GM10266 (cell line): Measurements from ENCODE around the gene HSDL1.

Source experiments
- DNase-seq: peaks from one replicate; pipeline ENCODE4 v3.0.0; 2012; ENCODE audit errors: extremely low spot score
- TF ChIP-seq, protein P1 (sequence below): IDR thresholded peaks from 2 replicates; pipeline ENCODE4 v1.5.1; 2012; ENCODE audit warnings: mild to moderate bottlenecking, low read depth; ENCODE audit not compliant: control insufficient read depth, insufficient read depth; ENCODE audit errors: missing control alignments

Gene HSDL1

DNA sequence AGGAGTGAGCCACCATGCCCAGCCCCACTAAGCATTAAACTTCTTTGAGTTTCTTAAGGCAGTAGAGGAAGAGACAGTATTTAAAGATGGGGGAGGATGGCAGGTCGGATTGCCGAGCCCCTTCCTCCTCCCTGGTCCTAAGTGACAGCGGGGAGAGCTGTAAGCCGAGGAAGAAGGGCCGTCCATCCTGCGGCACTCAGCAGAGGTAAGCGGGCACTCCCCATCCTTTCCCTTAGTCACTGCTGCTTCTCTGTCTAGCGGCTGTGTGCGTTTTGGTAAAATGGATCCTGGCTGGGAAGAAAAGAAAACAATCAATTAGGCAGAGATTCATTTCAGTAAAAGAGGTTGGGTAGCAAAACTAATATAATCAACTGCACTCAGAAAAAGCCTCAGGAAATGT, 14.0 kb upstream of the HSDL1 start:
- DNase-seq, result no peak
- TF ChIP-seq, protein P1, sequence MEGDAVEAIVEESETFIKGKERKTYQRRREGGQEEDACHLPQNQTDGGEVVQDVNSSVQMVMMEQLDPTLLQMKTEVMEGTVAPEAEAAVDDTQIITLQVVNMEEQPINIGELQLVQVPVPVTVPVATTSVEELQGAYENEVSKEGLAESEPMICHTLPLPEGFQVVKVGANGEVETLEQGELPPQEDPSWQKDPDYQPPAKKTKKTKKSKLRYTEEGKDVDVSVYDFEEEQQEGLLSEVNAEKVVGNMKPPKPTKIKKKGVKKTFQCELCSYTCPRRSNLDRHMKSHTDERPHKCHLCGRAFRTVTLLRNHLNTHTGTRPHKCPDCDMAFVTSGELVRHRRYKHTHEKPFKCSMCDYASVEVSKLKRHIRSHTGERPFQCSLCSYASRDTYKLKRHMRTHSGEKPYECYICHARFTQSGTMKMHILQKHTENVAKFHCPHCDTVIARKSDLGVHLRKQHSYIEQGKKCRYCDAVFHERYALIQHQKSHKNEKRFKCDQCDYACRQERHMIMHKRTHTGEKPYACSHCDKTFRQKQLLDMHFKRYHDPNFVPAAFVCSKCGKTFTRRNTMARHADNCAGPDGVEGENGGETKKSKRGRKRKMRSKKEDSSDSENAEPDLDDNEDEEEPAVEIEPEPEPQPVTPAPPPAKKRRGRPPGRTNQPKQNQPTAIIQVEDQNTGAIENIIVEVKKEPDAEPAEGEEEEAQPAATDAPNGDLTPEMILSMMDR, result no peak

DNA sequence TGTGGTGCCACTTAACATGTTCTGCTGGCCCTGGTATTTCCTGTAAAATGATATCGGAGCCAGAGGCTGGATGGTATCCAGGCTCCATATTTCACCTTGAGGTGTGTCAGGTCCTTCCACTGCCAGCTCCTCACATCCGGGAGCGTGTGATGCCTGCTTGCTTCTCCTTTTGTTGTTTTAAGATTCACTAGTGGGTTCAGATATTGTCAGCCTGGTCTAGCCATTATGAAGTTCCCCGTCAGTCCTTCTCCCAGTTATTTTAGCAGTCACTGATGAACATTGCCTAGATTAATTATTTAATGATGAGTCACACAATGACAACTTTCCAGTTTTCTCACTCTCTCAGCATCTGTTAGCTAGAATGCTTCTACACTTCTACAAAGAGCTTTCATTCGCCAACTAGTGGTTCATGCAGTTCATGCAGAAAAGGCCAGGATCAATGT, 11.4 kb upstream of the HSDL1 start:
- no peak for DNase-seq
- TF ChIP-seq, protein P1, result no peak

DNA sequence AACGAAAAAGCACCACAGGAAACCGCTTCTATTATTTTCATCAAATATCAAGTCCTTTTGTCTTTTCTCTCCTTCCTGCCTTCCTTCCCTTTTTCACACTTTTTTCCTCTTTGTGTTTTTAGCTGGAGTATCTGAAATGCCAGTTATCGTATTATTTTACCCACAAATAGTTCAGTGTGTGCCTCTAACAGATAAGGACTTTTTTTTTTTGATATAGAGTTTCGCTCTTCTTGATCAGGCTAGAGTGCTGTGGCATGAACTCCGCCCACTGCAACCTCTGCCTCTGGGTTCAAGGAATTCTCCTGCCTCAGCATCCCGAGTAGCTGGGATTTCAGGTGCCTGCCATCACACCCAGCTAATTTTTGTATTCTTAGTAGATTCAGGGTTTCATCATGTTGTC, 10.8 kb upstream of the HSDL1 start:
- TF ChIP-seq, protein P1, result no peak
- DNase-seq, result no peak

DNA sequence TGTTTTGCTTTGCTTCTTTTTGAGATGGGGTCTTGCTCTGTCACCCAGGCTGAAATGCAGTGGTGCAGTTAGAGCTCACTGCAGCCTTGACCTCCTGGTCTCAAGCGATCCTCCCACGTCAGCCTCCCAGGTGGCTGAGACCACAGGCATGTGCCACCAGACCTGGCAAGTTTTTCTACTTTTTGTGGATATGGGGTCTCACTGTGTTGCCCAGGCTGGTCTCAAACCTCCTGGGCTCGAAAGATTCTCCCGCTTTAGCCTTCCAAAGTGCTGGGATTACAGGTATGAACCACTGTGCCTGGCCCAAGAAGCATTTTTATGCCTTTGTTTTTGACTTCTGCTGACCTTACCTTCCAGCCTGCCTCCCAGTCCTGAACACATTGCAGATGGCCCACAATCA, 10.2 kb upstream of the HSDL1 start:
- TF ChIP-seq, protein P1, result no peak
- no peak for DNase-seq

DNA sequence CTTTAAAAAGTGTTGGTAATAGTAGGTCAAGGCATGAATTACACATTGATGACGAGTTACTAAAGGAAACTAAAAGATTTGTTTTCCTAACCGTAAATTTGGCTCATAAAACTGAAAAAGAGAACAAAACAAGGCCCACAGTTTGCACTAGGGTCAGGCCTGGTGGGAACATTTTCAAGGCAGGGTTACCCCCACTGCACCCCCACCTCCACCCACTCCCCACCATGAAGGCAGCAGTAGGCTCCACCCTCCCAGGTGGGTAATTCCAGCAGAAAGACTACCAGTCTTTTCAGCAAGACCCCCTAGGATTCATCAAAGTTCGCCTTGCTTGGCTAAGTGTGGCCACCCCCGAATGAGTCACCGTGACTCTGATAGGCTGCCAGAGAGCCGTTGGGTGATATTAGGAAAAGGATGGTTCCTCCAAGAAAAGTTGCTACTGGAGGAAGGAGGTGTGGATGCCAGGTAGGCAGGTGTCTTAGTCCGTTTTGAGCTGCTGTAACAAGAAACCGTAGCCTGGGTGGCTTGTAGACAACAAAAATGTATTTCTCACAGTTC, 8.8 kb upstream of the HSDL1 start:
- TF ChIP-seq, protein P1, result no peak
- DNase-seq, result no peak

DNA sequence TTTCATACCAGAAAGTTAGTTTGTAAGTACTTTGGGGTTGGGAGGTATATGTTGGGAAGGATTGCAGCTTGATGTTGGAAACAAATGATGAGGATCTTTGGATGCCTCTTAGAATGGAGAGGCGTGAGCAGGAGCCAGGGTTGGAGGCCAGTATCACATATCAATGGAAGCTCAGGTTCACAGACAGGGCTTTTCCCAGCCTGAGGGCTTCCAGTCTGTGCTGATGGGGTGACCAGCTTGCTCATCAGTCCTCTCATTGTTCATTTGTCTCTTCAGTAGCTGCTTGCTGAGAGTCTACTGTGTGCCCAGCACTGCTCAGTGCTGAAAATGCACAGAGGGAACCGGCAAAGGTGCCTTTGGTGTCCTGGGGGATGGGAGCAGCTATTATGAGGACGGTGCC, 5.9 kb upstream of the HSDL1 start:
- DNase-seq, result no peak
- TF ChIP-seq, protein P1, result no peak

DNA sequence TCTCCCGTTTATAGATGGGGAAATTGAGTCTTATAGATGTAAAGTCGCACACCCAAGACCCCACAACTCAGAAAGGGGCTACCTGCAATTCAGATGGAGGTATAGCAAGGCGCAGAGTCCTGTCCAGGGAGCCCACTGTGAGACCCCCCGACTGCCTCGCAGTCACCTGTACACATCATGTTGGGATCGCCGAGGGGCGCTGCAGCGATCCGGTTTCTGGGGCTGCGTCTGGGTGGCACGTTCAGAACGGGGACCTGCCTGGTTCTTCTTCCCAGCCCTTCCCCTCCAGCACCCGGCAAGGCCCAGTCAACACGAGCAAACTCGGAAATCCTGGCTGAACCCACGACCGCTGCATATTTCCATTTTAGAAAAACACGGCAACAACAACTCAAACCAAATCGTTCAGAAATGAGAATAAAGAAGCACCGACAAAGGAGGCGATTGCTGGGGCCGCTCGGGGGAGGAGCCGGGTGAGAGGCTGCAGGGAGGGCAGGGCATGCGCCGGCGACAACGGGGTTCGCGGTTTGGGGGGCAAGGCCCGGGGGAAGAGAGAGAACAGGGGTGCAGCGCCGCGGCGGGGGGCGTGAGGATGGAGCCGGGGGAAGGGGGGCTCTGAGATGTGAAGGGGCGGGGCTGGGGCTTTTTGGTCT, 643 bp downstream of the HSDL1 start:
- DNase-seq, result peak; percentile 47
- TF ChIP-seq, protein P1, result peak; percentile 33
